PC-9 (cell line): ENCODE results near the gene RALBP1.
"Not testable (repeated sequence)": the region's sequence is repeated elsewhere in the genome, so short reads cannot be mapped to it uniquely, and the experiment has no call there.

Experiments used
- EZH2 ChIP-seq: fragments of 200-600 bp; sonication (generic); IDR thresholded peaks from 2 replicates; pipeline ENCODE4 v1.8.0; 2017; ENCODE audit warnings: antibody characterized with exemption, low read depth
- TF ChIP-seq, protein P1 (sequence below): fragments of 200-600 bp; sonication (generic); conservative IDR thresholded peaks from 2 replicates; pipeline ENCODE4 v1.6.1; 2017; ENCODE audit warnings: mixed run types, antibody characterized with exemption, mild to moderate bottlenecking, moderate library complexity

DNA sequence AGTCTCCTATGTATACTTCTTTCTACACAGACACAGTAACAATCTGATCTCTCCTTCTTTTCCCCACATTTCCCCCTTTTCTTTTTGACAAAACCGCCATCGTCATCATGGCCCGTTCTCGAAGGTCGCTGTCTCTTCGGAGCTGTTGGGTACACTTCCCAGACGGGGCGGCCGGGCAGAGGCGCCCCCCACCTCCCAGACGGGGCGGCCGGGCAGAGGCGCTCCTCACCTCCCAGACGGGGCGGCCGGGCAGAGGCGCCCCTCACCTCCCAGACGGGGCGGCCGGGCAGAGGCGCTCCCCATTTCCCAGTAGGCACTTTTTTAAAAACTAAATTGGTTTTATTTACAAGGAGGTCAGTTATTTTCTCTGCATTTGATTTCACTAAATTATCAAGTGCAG, 45.0 kb upstream of the RALBP1 start:
- TF ChIP-seq, protein P1, sequence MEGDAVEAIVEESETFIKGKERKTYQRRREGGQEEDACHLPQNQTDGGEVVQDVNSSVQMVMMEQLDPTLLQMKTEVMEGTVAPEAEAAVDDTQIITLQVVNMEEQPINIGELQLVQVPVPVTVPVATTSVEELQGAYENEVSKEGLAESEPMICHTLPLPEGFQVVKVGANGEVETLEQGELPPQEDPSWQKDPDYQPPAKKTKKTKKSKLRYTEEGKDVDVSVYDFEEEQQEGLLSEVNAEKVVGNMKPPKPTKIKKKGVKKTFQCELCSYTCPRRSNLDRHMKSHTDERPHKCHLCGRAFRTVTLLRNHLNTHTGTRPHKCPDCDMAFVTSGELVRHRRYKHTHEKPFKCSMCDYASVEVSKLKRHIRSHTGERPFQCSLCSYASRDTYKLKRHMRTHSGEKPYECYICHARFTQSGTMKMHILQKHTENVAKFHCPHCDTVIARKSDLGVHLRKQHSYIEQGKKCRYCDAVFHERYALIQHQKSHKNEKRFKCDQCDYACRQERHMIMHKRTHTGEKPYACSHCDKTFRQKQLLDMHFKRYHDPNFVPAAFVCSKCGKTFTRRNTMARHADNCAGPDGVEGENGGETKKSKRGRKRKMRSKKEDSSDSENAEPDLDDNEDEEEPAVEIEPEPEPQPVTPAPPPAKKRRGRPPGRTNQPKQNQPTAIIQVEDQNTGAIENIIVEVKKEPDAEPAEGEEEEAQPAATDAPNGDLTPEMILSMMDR, result not testable (repeated sequence)
- TF ChIP-seq EZH2, result not testable (repeated sequence)
